ENCODE data around the gene SYNE1.

GRCh38 chr6:152112491-152113261 is 524.5 kb downstream of the SYNE1 start:
- TF ChIP-seq POLR2AphosphoS5 (IDR thresholded peaks at IDR 0.05) (peak; percentile 33 to 52 (median 42)), CTCF (IDR thresholded peaks at IDR 0.05 in 8 of 11, conservative IDR thresholded peaks at IDR 0.05 in 3 of 11) (no peak)
